Panc1 (cell line): Measurements from ENCODE around the gene SCNN1G.

Experiments
- POLR2AphosphoS5 ChIP-seq: IDR thresholded peaks from 2 replicates; pipeline ENCODE4 v1.6.1; 2012; ENCODE audit warnings: mild to moderate bottlenecking, low read depth, low read length, moderate library complexity
- SIN3A ChIP-seq: IDR thresholded peaks from 2 replicates; pipeline ENCODE4 v1.6.1; 2012; ENCODE audit warnings: low read depth, mild to moderate bottlenecking, low read length, moderate library complexity, borderline replicate concordance; ENCODE audit not compliant: insufficient read depth
- TCF7L2 ChIP-seq: IDR thresholded peaks from 2 replicates; pipeline ENCODE4 v1.6.1; 2011; ENCODE audit warnings: mild to moderate bottlenecking, low read depth, low read length, inconsistent platforms
- TF ChIP-seq, protein P1 (sequence below): fragments of 450-650 bp; IDR thresholded peaks from 2 replicates; pipeline ENCODE4 v1.5.1; 2017; ENCODE audit warnings: mild to moderate bottlenecking
- TF ChIP-seq, protein P2 (sequence below), 2 experiments: IDR thresholded peaks; 2 replicates each; pipeline ENCODE4 v1.6.1; 2011 to 2012; ENCODE audit warnings: low read depth in 2 of 2, control low read depth in 1 of 2, low read length in 1 of 2, mild to moderate bottlenecking in 1 of 2, moderate library complexity in 1 of 2; ENCODE audit not compliant: insufficient read depth in 1 of 2

DNA sequence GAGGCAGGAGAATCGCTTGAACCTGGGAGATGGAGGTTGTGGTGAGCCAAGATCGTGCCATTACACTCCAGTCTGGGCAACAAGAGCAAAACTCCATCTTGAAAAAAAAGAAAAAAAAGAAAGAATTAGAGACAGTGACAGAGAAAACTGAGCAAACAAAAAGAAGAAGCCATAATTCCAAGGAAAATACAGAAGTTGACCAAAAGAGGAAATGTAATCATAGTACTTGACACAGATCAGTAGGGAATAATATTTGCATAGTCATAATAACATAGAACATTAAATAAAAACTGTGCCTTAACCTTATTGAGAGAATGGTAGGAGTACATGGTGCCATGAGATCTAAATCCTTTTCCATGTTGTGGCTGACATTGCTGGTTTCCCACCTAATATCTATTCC lies 18.6 kb upstream of the SCNN1G start:
- TF ChIP-seq POLR2AphosphoS5 (no peak), SIN3A (no peak), TCF7L2 (no peak)
- TF ChIP-seq, protein P1, sequence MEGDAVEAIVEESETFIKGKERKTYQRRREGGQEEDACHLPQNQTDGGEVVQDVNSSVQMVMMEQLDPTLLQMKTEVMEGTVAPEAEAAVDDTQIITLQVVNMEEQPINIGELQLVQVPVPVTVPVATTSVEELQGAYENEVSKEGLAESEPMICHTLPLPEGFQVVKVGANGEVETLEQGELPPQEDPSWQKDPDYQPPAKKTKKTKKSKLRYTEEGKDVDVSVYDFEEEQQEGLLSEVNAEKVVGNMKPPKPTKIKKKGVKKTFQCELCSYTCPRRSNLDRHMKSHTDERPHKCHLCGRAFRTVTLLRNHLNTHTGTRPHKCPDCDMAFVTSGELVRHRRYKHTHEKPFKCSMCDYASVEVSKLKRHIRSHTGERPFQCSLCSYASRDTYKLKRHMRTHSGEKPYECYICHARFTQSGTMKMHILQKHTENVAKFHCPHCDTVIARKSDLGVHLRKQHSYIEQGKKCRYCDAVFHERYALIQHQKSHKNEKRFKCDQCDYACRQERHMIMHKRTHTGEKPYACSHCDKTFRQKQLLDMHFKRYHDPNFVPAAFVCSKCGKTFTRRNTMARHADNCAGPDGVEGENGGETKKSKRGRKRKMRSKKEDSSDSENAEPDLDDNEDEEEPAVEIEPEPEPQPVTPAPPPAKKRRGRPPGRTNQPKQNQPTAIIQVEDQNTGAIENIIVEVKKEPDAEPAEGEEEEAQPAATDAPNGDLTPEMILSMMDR = no peak
- TF ChIP-seq, protein P2, sequence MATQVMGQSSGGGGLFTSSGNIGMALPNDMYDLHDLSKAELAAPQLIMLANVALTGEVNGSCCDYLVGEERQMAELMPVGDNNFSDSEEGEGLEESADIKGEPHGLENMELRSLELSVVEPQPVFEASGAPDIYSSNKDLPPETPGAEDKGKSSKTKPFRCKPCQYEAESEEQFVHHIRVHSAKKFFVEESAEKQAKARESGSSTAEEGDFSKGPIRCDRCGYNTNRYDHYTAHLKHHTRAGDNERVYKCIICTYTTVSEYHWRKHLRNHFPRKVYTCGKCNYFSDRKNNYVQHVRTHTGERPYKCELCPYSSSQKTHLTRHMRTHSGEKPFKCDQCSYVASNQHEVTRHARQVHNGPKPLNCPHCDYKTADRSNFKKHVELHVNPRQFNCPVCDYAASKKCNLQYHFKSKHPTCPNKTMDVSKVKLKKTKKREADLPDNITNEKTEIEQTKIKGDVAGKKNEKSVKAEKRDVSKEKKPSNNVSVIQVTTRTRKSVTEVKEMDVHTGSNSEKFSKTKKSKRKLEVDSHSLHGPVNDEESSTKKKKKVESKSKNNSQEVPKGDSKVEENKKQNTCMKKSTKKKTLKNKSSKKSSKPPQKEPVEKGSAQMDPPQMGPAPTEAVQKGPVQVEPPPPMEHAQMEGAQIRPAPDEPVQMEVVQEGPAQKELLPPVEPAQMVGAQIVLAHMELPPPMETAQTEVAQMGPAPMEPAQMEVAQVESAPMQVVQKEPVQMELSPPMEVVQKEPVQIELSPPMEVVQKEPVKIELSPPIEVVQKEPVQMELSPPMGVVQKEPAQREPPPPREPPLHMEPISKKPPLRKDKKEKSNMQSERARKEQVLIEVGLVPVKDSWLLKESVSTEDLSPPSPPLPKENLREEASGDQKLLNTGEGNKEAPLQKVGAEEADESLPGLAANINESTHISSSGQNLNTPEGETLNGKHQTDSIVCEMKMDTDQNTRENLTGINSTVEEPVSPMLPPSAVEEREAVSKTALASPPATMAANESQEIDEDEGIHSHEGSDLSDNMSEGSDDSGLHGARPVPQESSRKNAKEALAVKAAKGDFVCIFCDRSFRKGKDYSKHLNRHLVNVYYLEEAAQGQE (IDR thresholded peaks at IDR 0.05; ENCODE audit: insufficient read depth in 1 of 2, low read depth in 2 of 2, low read length in 1 of 2) = no peak
